Testis (tissue), 5 donors: ENCODE measurements around the gene EXTL2. TPM values are rescaled to one million over a fixed set of nuclear protein-coding genes. Genes with fewer than 3 reads are reported as not detected.

Source experiments
- DNase-seq: peaks from one replicate; pipeline ENCODE4 v3.0.0-alpha.2; 2019
- H3K27ac ChIP-seq, 2 donors: fragments of 200-600 bp; sonication (generic); one replicate each; pipeline ENCODE4 v1.5.1; 2019
- H3K27me3 ChIP-seq: fragments of 200-600 bp; sonication (generic); one replicate; pipeline ENCODE4 v1.5.1; 2019
- H3K36me3 ChIP-seq: fragments of 200-600 bp; sonication (generic); one replicate; pipeline ENCODE4 v1.5.1; 2017; ENCODE audit warnings: low read depth; ENCODE audit errors: missing control alignments
- H3K4me1 ChIP-seq: fragments of 200-600 bp; sonication (generic); one replicate; pipeline ENCODE4 v1.5.1; 2019
- H3K4me3 ChIP-seq, 2 donors: fragments of 200-600 bp; sonication (generic); one replicate each; pipeline ENCODE4 v1.5.1; 2017 to 2019
- H3K9me3 ChIP-seq: fragments of 200-600 bp; sonication (generic); one replicate; pipeline ENCODE4 v1.5.1; 2017
- POLR2A ChIP-seq: fragments of 450-650 bp; IDR thresholded peaks from one replicate; pipeline ENCODE4 v1.6.1; 2017; ENCODE audit warnings: antibody characterized with exemption, mild to moderate bottlenecking, moderate library complexity
- WGBS, 2 donors: methylation state at CpG; one replicate each; pipeline ENCODE4 v1.1.5; 2018; 5-methylcytosine and 5-hydroxymethylcytosine counted together
- intact Hi-C: fragments of 100-400 bp; cut with DNase I; formaldehyde crosslinking; loops from one replicate; pipeline ENCODE4 v1.15.1; 2023; ENCODE audit warnings: low total_unique reads
- long read RNA-seq, 2 donors: transcript quantifications; one replicate each; lab custom pipeline, GENCODE V29; 2026
- polyA plus RNA-seq: library from polyadenylated mRNA; stranded (reverse); fragments of 350-450 nt; fragmentation: Illumina TruSeq; extraction: RNeasy Lipid Tissue Mini Kit (QIAGEN cat#74804); gene quantifications from one replicate; pipeline ENCODE4 v1.2.3, GENCODE V29; 2014; ENCODE audit warnings: low read depth, low replicate concordance; ENCODE audit not compliant: insufficient read depth
- total RNA-seq, 2 donors: library from RNA; depleted of rRNA; stranded (reverse); fragments of >200 nt; gene quantifications; one replicate each; pipeline ENCODE4 v1.2.3, GENCODE V29; 2016
- TF ChIP-seq, protein P1 (sequence below), 3 experiments: fragments of 450-650 bp in 2 of 3; fragments of 200-600 bp in 1 of 3; sonication (generic) in 1 of 3; IDR thresholded peaks; one replicate each; pipeline ENCODE4 v1.5.1; 2016 to 2019; ENCODE audit warnings: antibody characterized with exemption in 3 of 3, mild to moderate bottlenecking in 2 of 3, moderate library complexity in 1 of 3

EXTL2 gene, protein sequence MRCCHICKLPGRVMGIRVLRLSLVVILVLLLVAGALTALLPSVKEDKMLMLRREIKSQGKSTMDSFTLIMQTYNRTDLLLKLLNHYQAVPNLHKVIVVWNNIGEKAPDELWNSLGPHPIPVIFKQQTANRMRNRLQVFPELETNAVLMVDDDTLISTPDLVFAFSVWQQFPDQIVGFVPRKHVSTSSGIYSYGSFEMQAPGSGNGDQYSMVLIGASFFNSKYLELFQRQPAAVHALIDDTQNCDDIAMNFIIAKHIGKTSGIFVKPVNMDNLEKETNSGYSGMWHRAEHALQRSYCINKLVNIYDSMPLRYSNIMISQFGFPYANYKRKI
- 10 to 100 TPM; 12.8 to 16.9 TPM for total RNA-seq
- polyA plus RNA-seq: 16.1 TPM
- long read RNA-seq, donor 1, transcript EXTL2-202 (5 exons, 3,985 nt): major isoform, 18 of 27 reads
- long read RNA-seq, donor 1, transcript EXTL2-201 (5 exons, 2,835 nt): minor isoform, 9 of 27 reads
- long read RNA-seq, donor 1, partial matches to known transcripts: 0 of 27 reads
- long read RNA-seq, donor 1, other reads (novel, unspliced or antisense): 0 of 27 reads
- long read RNA-seq, donor 2, transcript EXTL2-202 (5 exons, 3,985 nt): major isoform, 16 of 19 reads
- long read RNA-seq, donor 2, partial matches to known transcripts: 0 of 19 reads
- long read RNA-seq, donor 2, other reads (novel, unspliced or antisense): 0 of 19 reads

- peak within 1 kb of the TSS; percentile 85 to 92 for H3K27ac ChIP-seq
- no peaks in the 10 kb centered on the region for H3K9me3 ChIP-seq
- H3K36me3 ChIP-seq: no peaks in the 10 kb centered on the region
- TF ChIP-seq, protein P1, sequence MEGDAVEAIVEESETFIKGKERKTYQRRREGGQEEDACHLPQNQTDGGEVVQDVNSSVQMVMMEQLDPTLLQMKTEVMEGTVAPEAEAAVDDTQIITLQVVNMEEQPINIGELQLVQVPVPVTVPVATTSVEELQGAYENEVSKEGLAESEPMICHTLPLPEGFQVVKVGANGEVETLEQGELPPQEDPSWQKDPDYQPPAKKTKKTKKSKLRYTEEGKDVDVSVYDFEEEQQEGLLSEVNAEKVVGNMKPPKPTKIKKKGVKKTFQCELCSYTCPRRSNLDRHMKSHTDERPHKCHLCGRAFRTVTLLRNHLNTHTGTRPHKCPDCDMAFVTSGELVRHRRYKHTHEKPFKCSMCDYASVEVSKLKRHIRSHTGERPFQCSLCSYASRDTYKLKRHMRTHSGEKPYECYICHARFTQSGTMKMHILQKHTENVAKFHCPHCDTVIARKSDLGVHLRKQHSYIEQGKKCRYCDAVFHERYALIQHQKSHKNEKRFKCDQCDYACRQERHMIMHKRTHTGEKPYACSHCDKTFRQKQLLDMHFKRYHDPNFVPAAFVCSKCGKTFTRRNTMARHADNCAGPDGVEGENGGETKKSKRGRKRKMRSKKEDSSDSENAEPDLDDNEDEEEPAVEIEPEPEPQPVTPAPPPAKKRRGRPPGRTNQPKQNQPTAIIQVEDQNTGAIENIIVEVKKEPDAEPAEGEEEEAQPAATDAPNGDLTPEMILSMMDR (IDR thresholded peaks at IDR 0.05): no peak
- TF ChIP-seq POLR2A: no peak
- H3K4me3 ChIP-seq: peak within 1 kb of the TSS; percentile 65 to 96
- intact Hi-C loops: no loop called here
- peaks cover 6% of the 10 kb centered on the region for H3K4me1 ChIP-seq
- WGBS, 2 donors: 0% methylated on average over 47 of the region's 47 CpGs
- H3K27me3 ChIP-seq: no peaks in the 10 kb centered on the region
- DNase-seq: peak; percentile 92
These were observed at the start of gene EXTL2 for GRCh38 chr1:100894603-100895539. TSS of gene EXTL2 (minus strand) at chr1:100894842. CDS start at chr1:100888757, 6,085 bp downstream.

DNA sequence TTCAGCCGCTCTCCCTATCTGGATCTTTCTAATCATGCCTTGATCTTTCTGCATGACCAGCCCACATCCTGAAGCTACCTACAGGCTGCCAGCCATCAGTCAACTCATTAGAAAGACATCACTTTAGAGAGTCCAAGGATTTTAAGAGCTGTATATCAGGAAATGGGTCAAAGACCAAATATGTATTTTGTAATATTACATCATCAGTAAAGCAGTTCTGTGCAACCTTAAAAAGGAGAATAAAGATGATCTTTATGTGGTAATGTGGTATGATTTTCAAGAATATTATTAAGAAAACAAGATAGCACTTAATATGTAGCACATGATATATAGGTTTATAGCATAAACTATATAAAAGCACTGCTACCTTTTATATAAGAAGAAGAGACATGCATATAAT, 48.9 kb upstream of the EXTL2 start:
- DNase-seq: no peak
- Histone ChIP-seq H3K27ac (no peak overlapping the region), H3K4me3 (no peak overlapping the region), H3K4me1 (no peaks in the 10 kb centered on the region), H3K27me3 (no peaks in the 10 kb centered on the region), H3K9me3 (no peaks in the 10 kb centered on the region), H3K36me3 (no peaks in the 10 kb centered on the region)
- 95 to 100% methylated on average over 1 of the region's 1 CpG for WGBS, 2 donors
- no peak for TF ChIP-seq POLR2A
- TF ChIP-seq, protein P1 (IDR thresholded peaks at IDR 0.05): no peak
- intact Hi-C loops: no loop called here

GRCh38 chr1:100942304-100943046, 47.8 kb upstream of the EXTL2 start:
- Histone ChIP-seq H3K27me3 (no peaks in the 10 kb centered on the region), H3K36me3 (no peaks in the 10 kb centered on the region), H3K4me1 (no peaks in the 10 kb centered on the region), H3K27ac (no peak overlapping the region), H3K4me3 (no peak overlapping the region), H3K9me3 (no peaks in the 10 kb centered on the region)
- intact Hi-C loops: no loop called here
- TF ChIP-seq, protein P1 (IDR thresholded peaks at IDR 0.05): no peak
- no peak for TF ChIP-seq POLR2A
- no peak for DNase-seq
- WGBS, 2 donors: 73 to 82% methylated on average over 2 of the region's 2 CpGs

GRCh38 chr1:100941580-100942216, 47.1 kb upstream of the EXTL2 start:
- TF ChIP-seq, protein P1 (IDR thresholded peaks at IDR 0.05): no peak
- TF ChIP-seq POLR2A: no peak
- 88 to 94% methylated on average over 9 of the region's 9 CpGs for WGBS, 2 donors
- DNase-seq: no peak
- H3K4me1 ChIP-seq: no peaks in the 10 kb centered on the region
- no peaks in the 10 kb centered on the region for H3K27me3 ChIP-seq
- intact Hi-C loops: no loop called here
- no peaks in the 10 kb centered on the region for H3K36me3 ChIP-seq
- no peak overlapping the region for H3K27ac ChIP-seq
- H3K9me3 ChIP-seq: no peaks in the 10 kb centered on the region
- H3K4me3 ChIP-seq: no peak overlapping the region
